Measurements from ENCODE around the gene PLCD4. TPM values are rescaled to one million over a fixed set of nuclear protein-coding genes. Genes with fewer than 3 reads are reported as not detected.

PLCD4 gene
- total and polyA plus RNA-seq, 4 donors = 0.05 to 0.51 (median 0.12) TPM

DNA sequence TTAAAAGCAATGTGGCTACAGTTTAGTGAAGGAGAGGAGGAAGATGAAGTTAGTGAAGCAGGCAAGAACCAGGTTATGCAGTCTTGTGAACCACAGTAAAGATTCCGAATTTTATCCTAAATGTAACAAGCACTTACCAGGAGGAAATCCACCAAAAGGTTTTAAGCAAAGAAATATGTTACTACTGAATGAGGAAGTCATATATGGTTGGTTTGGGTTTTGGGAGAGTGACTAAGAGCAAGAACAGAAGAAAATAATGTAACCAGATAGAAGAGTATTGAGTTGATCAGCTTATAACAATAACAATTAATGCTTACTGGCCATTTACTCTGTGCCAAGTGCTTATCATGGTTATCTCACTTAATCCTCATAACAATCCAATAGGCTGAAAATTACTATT, 41.4 kb upstream of the PLCD4 start:
- H3K27ac ChIP-seq (ENCODE audit: low read depth in 1 of 2, low read length in 2 of 2) = no peak overlapping the region
- WGBS = 93% methylated on average over 1 of the region's 1 CpG
- no peaks in the 10 kb centered on the region for H3K9me3 ChIP-seq (ENCODE audit: control insufficient read depth in 4 of 4, low read length in 3 of 4)
- TF ChIP-seq, protein P1, sequence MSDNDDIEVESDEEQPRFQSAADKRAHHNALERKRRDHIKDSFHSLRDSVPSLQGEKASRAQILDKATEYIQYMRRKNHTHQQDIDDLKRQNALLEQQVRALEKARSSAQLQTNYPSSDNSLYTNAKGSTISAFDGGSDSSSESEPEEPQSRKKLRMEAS (IDR thresholded peaks at IDR 0.05) = no peak
- no peak for TF ChIP-seq FOXA1 (IDR thresholded peaks at IDR 0.05)
- peaks cover 0 to 7% (median 5%) of the 10 kb centered on the region in 4 donors for H3K36me3 ChIP-seq (ENCODE audit: control insufficient read depth in 4 of 4, insufficient read depth in 3 of 4, low read depth in 1 of 4, low read length in 3 of 4)
- DNase-seq (ENCODE audit: low spot score) = no peak
- H3K4me3 ChIP-seq (ENCODE audit: low read depth in 1 of 3, low read length in 3 of 3) = no peak overlapping the region
- no peaks in the 10 kb centered on the region for H3K27me3 ChIP-seq (ENCODE audit: control insufficient read depth in 4 of 4, insufficient read depth in 4 of 4, low read length in 3 of 4)
- no peak overlapping the region for H3K9ac ChIP-seq (ENCODE audit: low read depth in 1 of 2, low read length in 2 of 2)
- peaks cover 5 to 33% (median 27%) of the 10 kb centered on the region in 4 donors for H3K4me1 ChIP-seq (ENCODE audit: control insufficient read depth in 4 of 4, insufficient read depth in 4 of 4, low read length in 3 of 4)

DNA sequence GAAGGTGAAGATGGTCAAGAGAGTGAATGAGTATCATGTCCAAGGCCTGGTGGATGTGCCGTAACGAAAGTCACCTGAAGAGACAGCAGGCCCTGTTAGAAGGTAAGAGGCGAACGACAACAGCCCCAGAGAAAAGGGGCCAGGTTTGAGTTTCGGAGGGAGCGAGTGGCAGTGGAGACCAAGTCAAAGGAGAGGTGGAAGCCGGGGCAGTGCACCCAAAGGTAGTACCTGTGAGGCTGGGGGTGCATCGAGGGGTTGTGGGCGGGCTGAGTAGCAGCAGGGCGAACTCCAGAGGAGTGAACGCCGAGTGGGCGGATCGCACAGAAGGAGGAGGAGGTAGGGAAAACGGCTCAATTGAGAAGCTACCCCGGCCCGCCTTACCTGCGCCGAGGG, 39.9 kb upstream of the PLCD4 start:
- peak overlapping the region; percentile 56 to 83 for H3K9ac ChIP-seq (ENCODE audit: low read depth in 1 of 2, low read length in 2 of 2)
- under 1% methylated on average over 19 of the region's 19 CpGs for WGBS
- H3K4me1 ChIP-seq (ENCODE audit: control insufficient read depth in 4 of 4, insufficient read depth in 4 of 4, low read length in 3 of 4) = peaks cover 5 to 33% (median 27%) of the 10 kb centered on the region in 4 donors
- DNase-seq (ENCODE audit: low spot score) = no peak
- H3K9me3 ChIP-seq (ENCODE audit: control insufficient read depth in 4 of 4, low read length in 3 of 4) = no peaks in the 10 kb centered on the region
- H3K4me3 ChIP-seq (ENCODE audit: low read depth in 1 of 3, low read length in 3 of 3) = peak overlapping the region; percentile 69 to 82 (median 80)
- H3K36me3 ChIP-seq (ENCODE audit: control insufficient read depth in 4 of 4, insufficient read depth in 3 of 4, low read depth in 1 of 4, low read length in 3 of 4) = peaks cover 0 to 4% (median 0%) of the 10 kb centered on the region in 4 donors
- H3K27ac ChIP-seq (ENCODE audit: low read depth in 1 of 2, low read length in 2 of 2) = peak overlapping the region; percentile 93 to 98
- H3K27me3 ChIP-seq (ENCODE audit: control insufficient read depth in 4 of 4, insufficient read depth in 4 of 4, low read length in 3 of 4) = no peaks in the 10 kb centered on the region
- TF ChIP-seq HNF4A (conservative IDR thresholded peaks at IDR 0.05) (no peak), EGR1 (IDR thresholded peaks at IDR 0.05; ENCODE audit: low read depth in 2 of 2) (no peak), YY1 (IDR thresholded peaks at IDR 0.05) (no peak), JUND (IDR thresholded peaks at IDR 0.05) (no peak), FOXA1 (IDR thresholded peaks at IDR 0.05) (no peak), SP1 (IDR thresholded peaks at IDR 0.05) (no peak), FOXA2 (IDR thresholded peaks at IDR 0.05) (no peak), RXRA (IDR thresholded peaks at IDR 0.05) (no peak), NR2F2 (IDR thresholded peaks at IDR 0.05) (no peak), HNF4G (IDR thresholded peaks at IDR 0.05) (no peak), RAD21 (IDR thresholded peaks at IDR 0.05) (no peak)
- TF ChIP-seq, protein P2, sequence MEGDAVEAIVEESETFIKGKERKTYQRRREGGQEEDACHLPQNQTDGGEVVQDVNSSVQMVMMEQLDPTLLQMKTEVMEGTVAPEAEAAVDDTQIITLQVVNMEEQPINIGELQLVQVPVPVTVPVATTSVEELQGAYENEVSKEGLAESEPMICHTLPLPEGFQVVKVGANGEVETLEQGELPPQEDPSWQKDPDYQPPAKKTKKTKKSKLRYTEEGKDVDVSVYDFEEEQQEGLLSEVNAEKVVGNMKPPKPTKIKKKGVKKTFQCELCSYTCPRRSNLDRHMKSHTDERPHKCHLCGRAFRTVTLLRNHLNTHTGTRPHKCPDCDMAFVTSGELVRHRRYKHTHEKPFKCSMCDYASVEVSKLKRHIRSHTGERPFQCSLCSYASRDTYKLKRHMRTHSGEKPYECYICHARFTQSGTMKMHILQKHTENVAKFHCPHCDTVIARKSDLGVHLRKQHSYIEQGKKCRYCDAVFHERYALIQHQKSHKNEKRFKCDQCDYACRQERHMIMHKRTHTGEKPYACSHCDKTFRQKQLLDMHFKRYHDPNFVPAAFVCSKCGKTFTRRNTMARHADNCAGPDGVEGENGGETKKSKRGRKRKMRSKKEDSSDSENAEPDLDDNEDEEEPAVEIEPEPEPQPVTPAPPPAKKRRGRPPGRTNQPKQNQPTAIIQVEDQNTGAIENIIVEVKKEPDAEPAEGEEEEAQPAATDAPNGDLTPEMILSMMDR (IDR thresholded peaks at IDR 0.05; ENCODE audit: low read depth, low read length, missing input control) = no peak
- TF ChIP-seq, protein P3, sequence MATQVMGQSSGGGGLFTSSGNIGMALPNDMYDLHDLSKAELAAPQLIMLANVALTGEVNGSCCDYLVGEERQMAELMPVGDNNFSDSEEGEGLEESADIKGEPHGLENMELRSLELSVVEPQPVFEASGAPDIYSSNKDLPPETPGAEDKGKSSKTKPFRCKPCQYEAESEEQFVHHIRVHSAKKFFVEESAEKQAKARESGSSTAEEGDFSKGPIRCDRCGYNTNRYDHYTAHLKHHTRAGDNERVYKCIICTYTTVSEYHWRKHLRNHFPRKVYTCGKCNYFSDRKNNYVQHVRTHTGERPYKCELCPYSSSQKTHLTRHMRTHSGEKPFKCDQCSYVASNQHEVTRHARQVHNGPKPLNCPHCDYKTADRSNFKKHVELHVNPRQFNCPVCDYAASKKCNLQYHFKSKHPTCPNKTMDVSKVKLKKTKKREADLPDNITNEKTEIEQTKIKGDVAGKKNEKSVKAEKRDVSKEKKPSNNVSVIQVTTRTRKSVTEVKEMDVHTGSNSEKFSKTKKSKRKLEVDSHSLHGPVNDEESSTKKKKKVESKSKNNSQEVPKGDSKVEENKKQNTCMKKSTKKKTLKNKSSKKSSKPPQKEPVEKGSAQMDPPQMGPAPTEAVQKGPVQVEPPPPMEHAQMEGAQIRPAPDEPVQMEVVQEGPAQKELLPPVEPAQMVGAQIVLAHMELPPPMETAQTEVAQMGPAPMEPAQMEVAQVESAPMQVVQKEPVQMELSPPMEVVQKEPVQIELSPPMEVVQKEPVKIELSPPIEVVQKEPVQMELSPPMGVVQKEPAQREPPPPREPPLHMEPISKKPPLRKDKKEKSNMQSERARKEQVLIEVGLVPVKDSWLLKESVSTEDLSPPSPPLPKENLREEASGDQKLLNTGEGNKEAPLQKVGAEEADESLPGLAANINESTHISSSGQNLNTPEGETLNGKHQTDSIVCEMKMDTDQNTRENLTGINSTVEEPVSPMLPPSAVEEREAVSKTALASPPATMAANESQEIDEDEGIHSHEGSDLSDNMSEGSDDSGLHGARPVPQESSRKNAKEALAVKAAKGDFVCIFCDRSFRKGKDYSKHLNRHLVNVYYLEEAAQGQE (IDR thresholded peaks at IDR 0.05) = no peak
- TF ChIP-seq, protein P4, sequence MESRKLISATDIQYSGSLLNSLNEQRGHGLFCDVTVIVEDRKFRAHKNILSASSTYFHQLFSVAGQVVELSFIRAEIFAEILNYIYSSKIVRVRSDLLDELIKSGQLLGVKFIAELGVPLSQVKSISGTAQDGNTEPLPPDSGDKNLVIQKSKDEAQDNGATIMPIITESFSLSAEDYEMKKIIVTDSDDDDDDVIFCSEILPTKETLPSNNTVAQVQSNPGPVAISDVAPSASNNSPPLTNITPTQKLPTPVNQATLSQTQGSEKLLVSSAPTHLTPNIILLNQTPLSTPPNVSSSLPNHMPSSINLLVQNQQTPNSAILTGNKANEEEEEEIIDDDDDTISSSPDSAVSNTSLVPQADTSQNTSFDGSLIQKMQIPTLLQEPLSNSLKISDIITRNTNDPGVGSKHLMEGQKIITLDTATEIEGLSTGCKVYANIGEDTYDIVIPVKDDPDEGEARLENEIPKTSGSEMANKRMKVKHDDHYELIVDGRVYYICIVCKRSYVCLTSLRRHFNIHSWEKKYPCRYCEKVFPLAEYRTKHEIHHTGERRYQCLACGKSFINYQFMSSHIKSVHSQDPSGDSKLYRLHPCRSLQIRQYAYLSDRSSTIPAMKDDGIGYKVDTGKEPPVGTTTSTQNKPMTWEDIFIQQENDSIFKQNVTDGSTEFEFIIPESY (IDR thresholded peaks at IDR 0.05) = no peak

Data from liver (tissue), 9 donors.